ENCODE measurements around the gene CENPB. TPM values are rescaled to one million over a fixed set of nuclear protein-coding genes. Genes with fewer than 3 reads are reported as not detected.

The CENPB gene
- total RNA-seq, 1 donor from 2014 or later = 109 TPM

DNA sequence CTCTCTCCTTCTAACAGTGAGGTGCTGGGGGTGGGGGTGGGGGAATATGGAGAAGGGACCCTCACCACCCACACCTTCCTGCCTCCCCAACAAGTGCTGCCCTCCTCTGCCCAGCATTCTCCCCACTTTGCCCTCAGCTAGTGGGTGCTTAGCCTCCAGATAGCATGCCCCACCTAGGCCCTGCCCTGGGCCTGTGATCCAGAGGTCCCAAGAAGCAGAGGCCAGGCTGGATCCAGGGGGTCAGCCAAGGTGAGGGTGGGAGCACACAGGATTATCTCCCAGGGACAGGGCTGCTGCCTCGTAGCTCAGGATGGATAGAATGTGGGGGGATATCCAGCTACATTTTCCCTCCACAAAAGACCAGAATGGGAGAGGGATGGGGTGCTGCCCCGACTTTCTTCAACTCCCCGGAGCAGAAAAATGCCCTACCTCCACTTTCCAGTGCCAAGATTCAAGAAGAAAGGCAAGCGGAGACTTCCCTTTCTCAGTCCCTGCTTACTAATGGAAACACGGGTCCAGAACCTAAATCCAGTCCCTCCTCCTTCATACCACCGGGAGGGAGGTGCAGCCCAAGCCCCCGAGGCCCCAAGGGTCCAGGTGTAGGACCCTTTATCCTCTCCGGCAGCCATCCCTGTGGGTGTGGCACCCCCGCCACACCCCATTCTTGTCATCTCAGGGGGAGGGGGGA is 20.0 kb downstream of the CENPB start:
- no peak for DNase-seq (ENCODE audit: low spot score)

DNA sequence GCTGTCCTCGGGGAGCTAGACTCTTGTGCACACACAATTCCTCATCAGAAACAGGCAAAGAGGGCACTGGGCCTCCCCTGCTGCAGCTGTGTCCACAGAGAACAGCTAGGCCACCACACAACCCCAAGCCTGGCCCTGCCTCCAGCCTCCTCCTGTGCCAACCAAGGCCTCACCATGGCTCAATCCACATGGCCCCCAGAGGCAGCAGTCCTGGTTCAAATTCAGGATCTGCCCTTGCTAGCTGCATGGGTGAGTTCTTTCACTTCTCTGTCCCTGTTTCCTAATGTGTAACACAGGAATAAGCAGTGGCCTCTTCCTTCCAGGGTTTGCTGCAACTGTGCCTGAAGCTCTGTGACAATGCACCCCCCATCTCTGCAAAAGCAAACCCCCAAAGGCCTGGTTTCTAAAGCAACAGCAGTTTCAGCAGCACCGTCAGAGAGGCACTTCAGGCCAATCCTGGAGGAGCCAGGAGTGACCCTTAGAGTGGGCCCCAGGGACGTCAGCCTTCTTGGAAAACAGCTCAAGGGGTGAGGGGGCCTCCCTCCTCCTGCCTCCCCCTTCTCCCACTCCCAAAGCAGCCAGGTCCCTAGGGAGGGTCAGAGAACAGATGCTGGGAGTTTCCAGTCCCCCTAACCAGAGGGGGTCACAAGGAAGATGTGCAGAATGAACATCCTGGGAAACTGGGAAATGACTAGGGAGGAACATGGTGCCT is 21.2 kb downstream of the CENPB start:
- no peak for DNase-seq (ENCODE audit: low spot score)

DNA sequence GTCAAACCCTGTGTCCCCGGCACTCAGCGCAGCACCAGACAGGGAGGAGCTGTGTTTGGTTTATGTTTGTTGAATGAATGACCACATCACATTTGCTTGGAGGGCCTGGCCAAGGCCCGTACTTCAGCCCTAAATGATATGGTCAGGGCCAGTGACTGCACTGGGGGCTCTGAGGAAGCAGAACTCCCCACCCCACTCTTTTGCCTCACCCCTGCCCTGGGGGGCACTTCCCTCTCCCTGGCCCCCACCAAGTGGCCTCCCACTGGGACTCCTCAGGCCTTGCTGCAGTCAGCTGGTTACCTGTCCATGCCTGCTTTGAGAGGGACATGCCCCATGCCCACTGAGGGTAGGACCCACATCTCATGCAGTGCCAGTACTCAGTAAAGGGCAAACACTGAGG is 21.9 kb downstream of the CENPB start:
- DNase-seq (ENCODE audit: low spot score) = no peak

DNA sequence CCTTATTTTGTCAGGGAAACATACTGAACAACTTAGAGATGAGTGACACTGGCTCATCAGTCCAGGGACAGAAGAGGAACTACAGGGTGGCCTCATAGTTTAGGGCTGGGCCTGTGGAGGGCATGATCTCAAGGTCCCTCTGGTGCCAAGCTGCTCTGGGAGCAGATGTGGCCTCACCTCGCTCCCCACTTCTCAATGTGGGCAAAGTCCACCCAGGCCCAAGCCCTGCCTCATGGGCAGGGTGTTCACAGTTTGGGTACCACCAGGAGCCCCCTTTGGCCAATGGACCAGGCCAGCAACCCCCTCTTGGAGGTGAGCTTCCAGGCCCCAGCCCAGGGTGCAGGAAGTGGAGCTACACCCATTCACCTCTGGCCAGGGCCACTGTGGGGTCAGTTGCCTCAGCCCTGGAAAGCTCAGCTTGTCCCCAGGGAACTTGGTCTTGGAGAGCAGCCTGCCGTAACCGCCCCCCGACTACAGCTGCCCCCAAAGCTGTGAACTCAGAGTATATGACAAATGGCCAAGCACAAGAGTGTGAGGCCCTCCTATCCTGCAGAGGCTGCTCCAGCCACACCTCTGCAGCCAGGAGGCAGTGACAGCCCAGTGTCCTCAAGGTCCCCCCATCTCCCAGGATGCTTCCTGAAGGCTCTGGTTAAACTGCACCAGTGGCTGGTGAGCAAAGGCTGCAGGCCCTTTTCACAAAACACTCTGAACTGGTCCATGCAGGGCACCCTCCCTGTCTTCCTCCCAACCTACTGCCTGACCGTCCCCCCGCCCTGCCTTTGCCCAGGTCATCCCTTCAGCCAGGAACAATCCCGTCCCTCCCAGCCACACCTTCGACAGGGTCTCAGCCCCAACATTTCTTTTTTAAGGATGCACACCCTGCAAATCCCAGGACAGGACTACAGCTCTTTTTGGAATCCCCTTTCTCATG is 22.6 kb downstream of the CENPB start:
- no peak for DNase-seq (ENCODE audit: low spot score)

DNA sequence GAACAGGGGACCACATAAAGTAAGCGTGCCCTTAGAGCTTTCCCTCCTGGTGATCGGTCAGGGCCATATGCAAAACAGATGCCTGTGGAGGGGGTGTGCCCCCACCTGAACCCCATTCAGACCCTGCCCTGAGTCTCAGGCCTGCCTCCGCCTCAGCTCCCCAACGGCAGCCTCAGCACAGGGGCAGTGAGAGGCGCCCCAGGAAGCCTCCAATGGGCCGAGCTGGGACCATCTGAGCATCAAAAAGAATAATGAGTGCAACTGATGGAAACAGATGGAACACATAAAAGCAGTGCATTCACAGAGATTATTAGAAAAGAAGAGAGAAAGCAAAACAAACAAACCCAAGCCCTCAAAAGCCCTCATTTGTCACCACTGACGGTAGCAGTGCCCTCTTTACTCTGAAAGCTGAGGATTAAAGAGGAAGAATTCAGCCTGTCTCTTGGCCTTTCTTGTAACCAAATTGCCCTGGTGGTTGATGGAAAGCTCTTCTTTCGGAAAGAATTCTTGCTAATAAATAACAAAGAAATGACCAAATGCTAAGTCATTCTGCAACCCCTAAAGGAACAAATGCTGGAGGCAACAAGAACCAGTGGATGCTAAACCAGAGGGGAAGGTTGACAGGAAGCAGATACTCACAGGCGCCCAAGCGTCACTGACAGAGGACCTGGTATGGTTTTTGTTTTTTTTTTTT is 25.7 kb downstream of the CENPB start:
- no peak for DNase-seq (ENCODE audit: low spot score)

DNA sequence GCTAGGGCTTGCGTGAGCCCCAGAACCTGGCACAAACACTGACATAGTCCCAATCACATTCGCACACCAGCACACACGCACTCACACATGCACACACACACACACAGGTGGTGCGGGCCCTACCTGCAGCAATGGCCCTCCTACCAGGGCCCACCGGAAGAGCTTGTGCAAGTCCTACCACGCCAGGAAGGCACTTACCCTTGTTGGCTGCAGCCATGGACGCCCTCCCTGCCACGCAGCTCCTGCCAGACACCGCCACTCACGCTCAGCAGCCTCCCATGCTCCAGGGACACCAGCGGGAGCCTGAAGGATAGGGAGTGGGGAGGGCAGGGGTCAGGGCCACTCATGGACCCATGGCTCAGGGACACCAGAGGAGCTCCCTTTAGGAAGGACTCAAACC is 26.7 kb downstream of the CENPB start:
- no peak for DNase-seq (ENCODE audit: low spot score)

DNA sequence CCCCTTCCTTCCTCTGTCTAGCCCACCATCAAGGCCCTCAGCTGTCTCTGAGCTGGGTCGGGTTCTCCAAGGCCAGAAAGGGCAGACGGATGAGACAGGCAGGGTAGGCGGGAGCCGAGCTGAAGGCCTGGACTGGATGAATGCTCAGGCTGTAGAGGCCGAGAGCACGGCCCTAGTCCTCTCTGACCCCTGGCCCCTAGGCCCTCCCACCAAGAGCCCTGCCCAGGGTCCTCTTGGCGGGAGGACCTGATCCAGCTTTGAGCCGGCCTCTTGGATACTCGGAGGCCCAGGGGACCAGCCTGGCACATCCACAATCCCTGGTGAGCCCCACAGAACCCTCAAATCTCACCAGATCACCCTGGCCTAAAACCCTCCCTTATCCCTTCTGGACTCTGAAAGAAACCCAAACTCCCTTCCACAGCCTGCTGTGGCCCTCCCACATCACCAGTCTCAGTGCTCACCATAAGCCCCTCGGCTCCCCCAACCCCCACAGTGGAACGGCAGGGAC is 27.2 kb downstream of the CENPB start:
- DNase-seq (ENCODE audit: low spot score) = no peak

DNA sequence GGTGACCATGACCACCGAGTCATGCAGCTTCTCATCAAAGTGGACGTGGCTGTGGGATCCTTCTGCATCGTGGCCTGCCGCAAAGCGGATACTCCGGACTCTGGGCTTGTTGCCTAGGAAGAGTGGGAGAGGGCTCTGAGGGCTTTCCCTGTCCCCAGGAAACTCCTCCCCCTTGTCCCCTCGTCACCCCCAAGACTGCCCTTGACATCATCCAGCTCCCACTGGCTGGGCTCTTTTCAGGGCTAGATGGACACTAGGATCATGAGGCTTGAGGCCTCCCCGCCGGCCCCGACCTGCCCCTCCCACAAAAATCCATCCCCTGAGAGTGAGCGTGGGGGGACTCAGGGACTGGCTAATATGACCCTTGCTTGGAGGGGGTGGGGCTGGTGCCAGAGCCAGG is 28.0 kb downstream of the CENPB start:
- no peak for DNase-seq (ENCODE audit: low spot score)

DNA sequence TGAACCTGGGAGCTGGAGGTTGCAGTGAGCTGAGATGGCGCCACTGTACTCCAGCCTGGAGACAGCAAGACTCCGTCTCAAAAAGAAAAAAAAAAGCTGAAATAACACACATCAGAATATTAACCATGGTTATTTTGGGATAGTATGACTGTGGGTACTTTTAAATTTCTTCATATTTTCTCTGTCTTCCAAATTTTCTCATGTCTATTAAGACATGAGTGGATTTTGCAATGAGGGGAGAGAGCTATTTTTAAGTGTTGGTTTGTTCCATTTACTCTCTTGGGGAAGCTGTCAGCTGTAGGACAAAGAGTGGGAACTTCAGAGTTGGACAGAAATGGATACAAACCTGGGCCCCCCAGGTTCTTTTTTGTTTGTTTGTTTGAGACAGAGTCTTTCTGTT is 29.3 kb downstream of the CENPB start:
- DNase-seq (ENCODE audit: low spot score) = no peak

DNA sequence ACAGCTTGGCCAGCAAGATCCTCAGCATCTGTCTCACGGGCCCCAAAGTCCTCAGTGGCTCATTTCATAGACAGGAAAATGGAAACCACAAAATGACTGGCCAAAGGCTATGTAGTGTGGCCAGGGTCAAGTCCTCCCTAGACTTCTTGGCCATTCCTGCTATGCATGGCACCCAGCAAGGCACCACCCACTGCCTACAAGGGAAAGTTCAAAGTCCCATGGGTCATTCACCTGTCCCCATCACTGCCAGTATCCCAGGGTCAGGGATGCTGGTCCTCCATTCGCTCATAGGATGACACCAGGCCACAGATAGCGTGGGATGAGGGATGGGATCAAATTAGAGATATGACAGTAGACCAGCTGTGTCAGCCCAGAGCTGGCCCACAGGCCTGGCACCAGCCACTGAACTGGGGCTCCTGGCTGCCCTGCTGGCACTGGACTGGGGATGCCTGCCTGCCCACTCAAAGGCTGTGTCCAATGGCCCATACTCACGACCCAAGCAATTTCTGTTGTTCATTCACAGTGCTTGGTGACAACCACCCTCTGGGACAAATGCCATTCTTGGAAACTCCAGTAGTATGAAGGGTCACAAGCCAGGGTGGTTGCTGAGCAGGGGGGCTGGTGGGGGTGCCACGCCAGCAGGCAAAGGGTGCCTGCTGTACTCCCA is 30.6 kb downstream of the CENPB start:
- DNase-seq (ENCODE audit: low spot score) = no peak

DNA sequence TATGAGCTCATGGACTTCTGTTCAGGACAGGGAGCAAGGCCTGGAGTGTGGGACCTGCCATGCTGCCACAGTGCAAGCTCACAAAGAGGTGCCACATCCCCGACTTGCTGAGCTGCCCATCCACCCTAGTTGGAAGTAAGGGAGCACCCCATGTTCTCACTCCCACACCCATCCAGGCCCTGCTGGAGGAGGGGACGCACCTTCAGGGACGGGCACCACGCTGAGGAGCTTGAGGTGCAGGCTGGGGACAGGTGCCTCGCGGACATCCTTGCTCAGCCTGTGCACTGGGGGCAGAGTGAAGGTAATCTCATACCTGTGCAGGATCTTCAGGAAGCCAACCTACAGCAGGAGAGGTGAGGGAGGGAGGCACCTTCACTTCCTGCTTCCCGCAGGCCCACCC is 31.3 kb downstream of the CENPB start:
- no peak for DNase-seq (ENCODE audit: low spot score)

DNA sequence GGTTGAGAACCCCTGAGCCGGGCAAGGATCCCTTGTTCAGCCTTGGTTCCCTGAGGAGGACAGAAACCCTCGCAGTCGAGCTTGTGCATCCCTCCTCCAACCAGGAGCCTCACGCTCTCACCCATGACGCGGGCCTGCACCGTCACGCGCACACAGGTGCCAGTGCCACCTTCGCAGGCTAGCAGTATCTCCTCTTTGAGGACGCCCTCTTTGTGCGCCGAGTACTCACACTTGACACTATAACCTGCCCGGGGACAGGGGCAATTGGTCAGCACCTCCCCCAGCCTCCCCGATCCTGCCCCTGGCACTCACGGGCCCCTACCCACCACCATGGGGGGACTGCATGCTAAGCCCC is 32.3 kb downstream of the CENPB start:
- no peak for DNase-seq (ENCODE audit: low spot score)

DNA sequence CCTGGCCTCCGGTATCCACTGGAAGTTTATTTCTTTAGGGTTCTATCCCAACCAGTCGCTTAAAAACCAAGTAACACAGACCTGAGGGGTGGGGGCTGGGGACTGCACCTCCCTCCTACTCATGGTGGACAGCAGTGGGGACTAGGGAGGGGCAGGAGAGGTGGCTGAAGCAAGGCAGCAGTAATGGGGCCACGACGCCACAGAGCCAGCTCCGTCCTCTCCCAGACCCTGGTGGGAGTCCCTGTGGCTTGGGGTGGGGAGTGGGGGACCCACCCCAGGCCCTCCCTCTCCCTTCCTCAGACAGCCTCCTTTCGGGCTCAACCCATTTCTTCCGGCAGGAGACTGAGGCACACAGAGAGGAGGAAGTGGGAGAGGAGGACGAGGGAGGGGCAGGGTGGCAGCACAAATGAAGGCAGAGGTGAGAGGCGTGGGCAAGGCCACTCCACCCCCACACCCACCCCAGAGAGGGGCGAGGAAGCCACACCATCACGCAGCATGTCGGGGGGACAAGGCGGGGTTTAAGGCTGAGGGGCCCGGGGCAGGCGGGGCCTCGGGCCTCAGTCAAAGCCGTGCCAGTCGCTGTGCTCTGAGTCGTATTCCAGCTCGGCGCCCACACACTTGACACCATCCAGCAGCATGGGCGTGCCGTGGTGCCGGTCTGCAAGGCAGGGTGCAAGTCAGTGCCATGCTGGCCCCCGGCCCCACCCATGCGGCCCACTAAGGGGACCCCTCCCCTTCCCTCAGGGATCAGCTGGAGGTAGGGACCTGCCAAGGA is 32.9 kb downstream of the CENPB start:
- DNase-seq (ENCODE audit: low spot score) = no peak

DNA sequence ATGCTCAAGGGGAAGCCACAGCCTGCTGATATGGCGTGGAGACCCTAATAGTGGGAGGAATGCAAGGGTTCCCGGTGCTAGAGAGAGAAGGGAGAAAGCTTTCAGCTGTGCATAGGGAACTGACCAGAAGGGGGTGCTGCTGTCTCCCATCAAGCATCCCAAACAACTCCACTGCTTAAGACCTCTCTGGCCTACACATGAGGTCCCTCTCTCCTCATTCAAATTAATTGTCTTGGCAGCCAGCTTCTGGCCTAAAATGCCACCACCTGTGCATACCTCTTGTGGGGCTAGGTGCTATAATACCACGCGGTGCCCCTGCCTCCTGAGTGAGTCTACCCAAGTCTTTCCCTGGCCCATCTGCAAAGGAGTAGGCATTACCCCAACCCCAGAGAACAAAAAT is 33.4 kb downstream of the CENPB start:
- DNase-seq (ENCODE audit: low spot score) = peak; percentile 78

DNA sequence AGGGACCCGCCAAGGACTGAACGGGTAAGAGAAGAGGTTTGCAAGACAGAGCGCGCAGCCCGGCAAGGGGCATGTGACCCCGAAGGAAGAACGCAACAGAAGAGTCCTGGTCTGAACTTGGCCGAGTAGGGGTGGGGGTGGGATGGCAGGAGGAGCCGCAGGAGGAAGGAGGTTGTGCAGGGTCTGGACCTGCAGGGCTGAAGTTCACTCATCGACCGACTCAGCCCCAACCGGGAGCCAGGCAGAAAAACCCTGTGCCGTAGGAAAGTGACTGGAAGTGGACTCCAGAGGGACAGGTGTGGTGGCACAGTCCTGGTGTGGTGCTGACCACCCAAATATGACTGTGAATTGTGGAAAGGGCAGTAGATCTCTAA is 34.2 kb downstream of the CENPB start:
- no peak for DNase-seq (ENCODE audit: low spot score)

DNA sequence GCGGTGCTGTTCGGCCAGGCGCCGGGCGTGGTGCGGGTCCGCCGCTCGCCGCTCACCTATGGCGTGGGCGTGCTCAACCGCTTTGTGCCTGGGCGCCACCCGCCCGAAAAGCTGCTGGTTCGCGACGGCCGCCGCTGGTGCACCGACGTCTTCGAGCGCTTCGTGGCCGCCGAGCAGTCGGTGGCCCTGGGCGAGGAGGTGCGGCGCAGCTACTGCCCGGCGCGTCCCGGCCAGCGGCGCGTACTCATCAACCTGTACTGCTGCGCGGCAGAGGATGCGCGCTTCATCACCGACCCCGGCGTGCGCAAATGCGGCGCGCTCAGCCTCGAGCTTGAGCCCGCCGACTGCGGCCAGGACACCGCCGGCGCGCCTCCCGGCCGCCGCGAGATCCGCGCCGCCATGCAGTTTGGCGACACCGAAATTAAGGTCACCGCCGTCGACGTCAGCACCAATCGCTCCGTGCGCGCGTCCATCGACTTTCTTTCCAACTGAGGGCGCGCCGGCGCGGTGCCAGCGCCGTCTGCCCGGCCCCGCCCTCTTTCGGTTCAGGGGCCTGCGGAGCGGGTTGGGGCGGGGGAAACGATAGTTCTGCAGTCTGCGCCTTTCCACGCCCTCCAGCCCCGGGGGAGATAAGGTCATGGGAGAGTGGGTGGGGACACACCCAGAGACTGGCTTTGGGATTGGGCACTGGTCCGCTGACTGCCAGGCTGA is 34.7 kb downstream of the CENPB start:
- no peak for DNase-seq (ENCODE audit: low spot score)

DNA sequence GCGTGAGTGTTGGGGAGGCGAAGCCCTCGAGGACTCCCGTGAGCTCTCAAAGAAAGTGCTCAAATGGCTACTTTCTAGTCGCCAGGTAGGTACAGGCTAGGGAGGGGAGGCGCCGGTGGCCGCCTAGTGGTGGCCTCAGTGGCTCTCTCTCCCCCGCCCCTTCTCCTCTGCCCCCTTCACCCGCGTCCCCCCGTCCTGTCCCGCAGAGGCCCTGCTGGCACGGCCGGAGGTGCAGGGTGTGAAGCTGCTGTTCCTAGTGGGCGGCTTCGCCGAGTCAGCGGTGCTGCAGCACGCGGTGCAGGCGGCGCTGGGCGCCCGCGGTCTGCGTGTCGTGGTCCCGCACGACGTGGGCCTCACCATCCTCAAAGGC is 35.2 kb downstream of the CENPB start:
- no peak for DNase-seq (ENCODE audit: low spot score)

DNA sequence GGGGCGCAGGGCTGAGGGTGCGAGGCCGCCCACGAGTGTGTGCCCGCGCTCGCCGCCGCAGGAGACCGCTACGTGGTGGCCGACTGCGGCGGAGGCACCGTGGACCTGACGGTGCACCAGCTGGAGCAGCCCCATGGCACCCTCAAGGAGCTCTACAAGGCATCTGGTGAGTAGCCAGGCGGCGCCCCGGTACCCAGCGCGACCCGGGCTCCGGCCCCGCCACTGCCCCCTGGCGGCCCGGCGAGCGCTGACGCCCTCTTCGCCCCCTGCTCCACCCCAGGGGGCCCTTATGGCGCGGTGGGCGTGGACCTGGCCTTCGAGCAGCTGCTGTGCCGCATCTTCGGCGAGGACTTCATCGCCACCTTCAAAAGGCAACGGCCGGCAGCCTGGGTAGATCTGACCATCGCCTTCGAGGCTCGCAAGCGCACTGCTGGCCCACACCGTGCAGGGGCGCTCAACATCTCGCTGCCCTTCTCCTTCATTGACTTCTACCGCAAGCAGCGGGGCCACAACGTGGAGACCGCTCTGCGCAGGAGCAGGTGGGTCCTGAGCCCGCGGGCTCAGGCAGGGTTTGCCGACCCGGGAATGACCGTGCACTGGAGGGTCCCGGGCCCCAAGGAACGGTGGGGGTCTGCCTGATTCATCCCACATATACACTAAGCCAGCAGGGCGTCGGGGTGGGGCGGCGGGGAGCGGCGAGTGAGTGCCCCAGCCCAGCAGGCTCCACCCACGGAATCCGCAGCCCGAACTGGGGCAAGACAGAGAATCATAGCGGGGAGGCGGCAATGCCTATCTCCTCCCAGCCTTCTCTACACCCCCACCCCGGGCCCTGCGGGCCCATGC is 36.6 kb downstream of the CENPB start:
- DNase-seq (ENCODE audit: low spot score) = no peak

DNA sequence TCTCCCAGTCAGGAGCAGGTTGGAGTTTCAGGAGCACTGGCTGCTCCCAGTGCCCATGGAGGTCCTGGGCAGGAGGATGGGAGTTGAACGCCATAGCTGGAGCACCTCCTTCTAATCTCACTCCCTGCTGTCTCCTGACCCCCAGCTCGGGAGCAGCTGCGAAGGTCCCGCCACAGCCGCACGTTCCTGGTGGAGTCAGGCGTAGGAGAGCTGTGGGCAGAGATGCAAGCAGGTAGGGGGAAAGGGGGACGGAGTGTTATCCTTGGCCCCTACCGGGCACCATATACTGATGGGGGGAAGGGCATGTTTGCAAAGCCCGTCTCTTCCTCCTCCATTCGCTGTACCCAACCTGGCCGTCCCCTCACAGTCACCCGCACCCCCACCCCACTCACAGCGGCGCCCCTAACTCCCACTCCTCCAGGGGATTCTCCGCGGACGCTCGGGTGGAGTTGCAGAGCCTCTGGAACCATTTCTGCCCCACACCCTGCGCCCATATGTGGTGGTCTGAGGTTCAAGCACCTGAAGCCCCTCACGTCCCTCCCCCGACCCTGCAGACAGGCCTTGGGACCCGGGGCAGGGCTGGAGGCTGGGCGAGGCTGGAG is 37.4 kb downstream of the CENPB start:
- no peak for DNase-seq (ENCODE audit: low spot score)

Data from mucosa of gallbladder (tissue), 1 donor.